Cardiac fibroblast (primary cell): Measurements from ENCODE around the gene HELT.
A peak's percentile ranks its signal among the peaks of the same experiment; 100 is the strongest.
"Not testable (repeated sequence)": the region's sequence is repeated elsewhere in the genome, so short reads cannot be mapped to it uniquely, and the experiment has no call there.

ENCODE experiments used
- DNase-seq, 2 donors: peaks; one replicate each; pipeline versions ENCODE4 v3.0.0 to v3.0.0-alpha.2; 2010; ENCODE audit warnings: low read depth in 2 of 2
- H3K4me3 ChIP-seq, 2 donors: replicated peaks in 1 of 2; 1 replicate in 1 of 2; 2 replicates in 1 of 2; pipeline ENCODE4 v1.5.1; 2011; ENCODE audit warnings: low read depth in 2 of 2, low read length in 2 of 2, mild to moderate bottlenecking in 2 of 2, moderate library complexity in 1 of 2
- CTCF ChIP-seq: IDR thresholded peaks from one replicate; pipeline ENCODE4 v1.5.1; 2011; ENCODE audit warnings: low read depth, mild to moderate bottlenecking, low read length, inconsistent platforms

Gene HELT

DNA sequence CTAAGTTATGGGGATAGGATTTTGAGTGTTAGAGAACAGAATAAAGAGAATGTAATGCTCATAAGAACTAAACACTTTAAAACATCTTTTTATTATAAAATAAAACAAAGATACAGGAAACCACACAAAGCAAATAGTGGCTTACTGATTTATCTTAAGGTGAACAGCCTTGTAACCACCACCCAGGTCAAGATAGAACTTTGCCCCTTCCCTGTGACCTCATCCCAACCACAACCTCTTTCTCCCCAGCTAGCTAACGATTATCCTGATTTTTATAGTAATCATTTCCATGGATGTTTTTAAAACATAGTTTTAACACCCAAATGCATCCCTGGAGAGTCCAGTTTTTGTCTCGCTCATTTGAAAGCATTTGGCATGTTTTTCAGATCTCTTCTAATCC, 17.0 kb downstream of the HELT start:
- no peak for DNase-seq
- no peak for TF ChIP-seq CTCF

GRCh38 chr4:185036019-185036418, 17.7 kb downstream of the HELT start:
- no peak for TF ChIP-seq CTCF
- H3K4me3 ChIP-seq, result no peak overlapping the region
- DNase-seq, result no peak

More for the DNA sequence above, 17.0 kb downstream of the HELT start:
- H3K4me3 ChIP-seq, result no peak overlapping the region

DNA sequence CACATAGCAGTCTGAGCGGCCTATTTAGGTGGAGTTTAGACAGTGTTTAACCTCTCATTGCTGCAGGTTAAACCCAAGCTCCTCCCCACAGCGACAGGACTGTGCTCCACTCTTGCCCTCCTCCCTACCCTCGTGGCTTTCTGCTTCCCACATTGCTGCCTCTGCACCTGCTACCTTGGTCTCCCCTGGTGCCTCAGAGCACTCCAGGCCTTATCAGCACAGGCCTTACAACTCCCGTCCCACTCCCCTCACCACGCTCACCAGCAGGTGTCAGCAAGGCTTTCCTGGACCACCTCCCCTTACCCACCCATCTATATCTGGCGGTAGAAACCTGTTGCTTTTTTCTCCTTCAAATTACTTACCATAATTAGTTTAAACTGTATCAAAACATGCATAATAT, 18.6 kb downstream of the HELT start:
- H3K4me3 ChIP-seq, result no peak overlapping the region
- no peak for DNase-seq
- no peak for TF ChIP-seq CTCF

- peak overlapping the region in 1 of 2 donors; percentile 13 for H3K4me3 ChIP-seq
- peak; percentile 78 for TF ChIP-seq CTCF
- peak; percentile 79 to 80 for DNase-seq
Observed at GRCh38 chr4:185039508-185040273, 21.4 kb downstream of the HELT start.

DNA sequence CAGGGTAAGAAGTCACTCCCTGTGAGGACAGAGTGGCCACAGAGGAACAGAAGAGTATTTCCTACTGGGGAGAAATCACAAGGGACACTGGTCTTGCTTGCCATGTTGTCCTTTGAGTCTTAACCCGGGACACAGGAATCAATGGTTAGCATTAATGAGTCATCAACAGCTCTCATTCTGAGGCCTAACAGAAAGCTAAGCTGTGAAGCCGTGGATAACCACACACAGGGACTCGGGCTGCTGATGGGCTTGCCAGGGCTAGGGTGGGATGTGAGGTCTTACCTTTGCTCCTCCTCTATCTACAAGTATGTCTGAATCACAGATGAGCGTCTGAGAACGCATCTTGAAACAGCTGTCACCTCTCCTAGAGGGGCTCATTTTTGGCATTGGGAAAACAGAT, 22.2 kb downstream of the HELT start:
- no peak for TF ChIP-seq CTCF
- H3K4me3 ChIP-seq, result no peak overlapping the region
- no peak for DNase-seq

DNA sequence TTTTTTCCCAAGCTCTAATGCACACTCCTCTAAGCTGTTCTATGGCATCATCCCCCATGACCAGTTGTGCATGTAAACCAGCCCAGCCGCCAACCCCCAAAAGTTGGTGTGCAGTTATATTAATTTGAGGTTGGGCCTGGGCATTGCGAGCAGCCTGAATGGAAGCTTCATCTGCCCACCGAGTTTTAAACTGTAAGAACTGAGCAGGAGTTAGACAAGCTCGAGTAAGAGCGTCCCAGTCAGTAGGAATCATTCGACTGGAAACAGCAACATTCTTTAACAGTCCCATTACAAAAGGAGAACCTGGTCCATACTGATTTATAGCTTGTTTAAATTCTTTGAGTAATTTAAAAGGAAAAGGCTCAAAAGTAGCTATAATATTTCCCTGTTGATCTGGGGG, 32.0 kb downstream of the HELT start:
- H3K4me3 ChIP-seq, DNase-seq: not testable (repeated sequence)

GRCh38 chr4:185051283-185051682, 33.0 kb downstream of the HELT start:
- not testable (repeated sequence) for DNase-seq, H3K4me3 ChIP-seq

- TF ChIP-seq CTCF, result no peak
- no peak overlapping the region for H3K4me3 ChIP-seq
- DNase-seq, result no peak
Observed at GRCh38 chr4:185053746-185054145, 35.5 kb downstream of the HELT start.
